Fibroblast of lung (primary cell): Measurements from ENCODE around the gene GAK. TPM values are rescaled to one million over a fixed set of nuclear protein-coding genes. Genes with fewer than 3 reads are reported as not detected.

Experiments used
- DNase-seq, 2 donors: peaks; one replicate each; pipeline versions ENCODE4 v3.0.0 to v3.0.0-alpha.2; 2010; ENCODE audit warnings: low read depth in 2 of 2
- H2AFZ ChIP-seq: 2 replicates; pipeline ENCODE4 v1.5.1; 2012; ENCODE audit warnings: low read length, control low read depth, inconsistent platforms
- H3K27ac ChIP-seq: 2 replicates; pipeline ENCODE4 v1.5.1; 2011; ENCODE audit warnings: low read length, control low read depth; ENCODE audit not compliant: insufficient read depth
- H3K27me3 ChIP-seq: 2 replicates; pipeline ENCODE4 v1.5.1; 2011; ENCODE audit warnings: mild to moderate bottlenecking, low read length; ENCODE audit not compliant: control insufficient read depth, insufficient read depth
- H3K36me3 ChIP-seq: 2 replicates; pipeline ENCODE4 v1.5.1; 2011; ENCODE audit warnings: low read length; ENCODE audit not compliant: control insufficient read depth, insufficient read depth
- H3K4me1 ChIP-seq: 2 replicates; pipeline ENCODE4 v1.5.1; 2011; ENCODE audit warnings: low read length; ENCODE audit not compliant: control insufficient read depth, insufficient read depth; ENCODE audit errors: extremely low read depth
- H3K4me2 ChIP-seq: 2 replicates; pipeline ENCODE4 v1.5.1; 2011; ENCODE audit warnings: low read length, control low read depth; ENCODE audit not compliant: insufficient read depth; ENCODE audit errors: extremely low read depth
- H3K4me3 ChIP-seq, 4 experiments: fragments of 200-600 bp in 1 of 4; sonication (generic) in 1 of 4; replicated peaks in 1 of 4; 2 replicates each; pipeline ENCODE4 v1.5.1; 2011 to 2016; ENCODE audit warnings: low read length in 4 of 4, low read depth in 3 of 4, mild to moderate bottlenecking in 3 of 4, control low read depth in 2 of 4, inconsistent platforms in 1 of 4, mixed read lengths in 1 of 4; ENCODE audit not compliant: insufficient read depth in 1 of 4; ENCODE audit errors: control extremely low read depth in 1 of 4
- H3K79me2 ChIP-seq: 2 replicates; pipeline ENCODE4 v1.5.1; 2012; ENCODE audit warnings: mild to moderate bottlenecking, low read length, inconsistent platforms; ENCODE audit not compliant: control insufficient read depth, insufficient read depth
- H3K9ac ChIP-seq: 2 replicates; pipeline ENCODE4 v1.5.1; 2011; ENCODE audit warnings: mild to moderate bottlenecking, low read length, control low read depth; ENCODE audit not compliant: insufficient read depth
- H3K9me3 ChIP-seq: 2 replicates; pipeline ENCODE4 v1.5.1; 2012; ENCODE audit warnings: low read depth, low read length; ENCODE audit not compliant: control insufficient read depth, insufficient read depth
- H4K20me1 ChIP-seq: 2 replicates; pipeline ENCODE4 v1.5.1; 2011; ENCODE audit warnings: low read length; ENCODE audit not compliant: control insufficient read depth, insufficient read depth; ENCODE audit errors: extremely low read depth
- CTCF ChIP-seq, 2 donors: IDR thresholded peaks in 1 of 2; conservative IDR thresholded peaks in 1 of 2; 1 replicate in 1 of 2; 2 replicates in 1 of 2; pipeline ENCODE4 v1.5.1; 2011 to 2012; ENCODE audit warnings: low read length in 2 of 2, control low read depth in 1 of 2, inconsistent platforms in 1 of 2, low read depth in 1 of 2, mild to moderate bottlenecking in 1 of 2
- EZH2 ChIP-seq: IDR thresholded peaks from 2 replicates; pipeline ENCODE4 v1.5.1; 2012; ENCODE audit warnings: low read length, control low read depth, mild to moderate bottlenecking; ENCODE audit errors: missing control alignments
- polyA plus RNA-seq, 2 donors: library from polyadenylated mRNA; depleted of rRNA in 1 of 2; stranded (reverse) in 1 of 2; unstranded in 1 of 2; fragments of >200 nt; gene quantifications; 2 replicates each; pipeline ENCODE4 v1.2.1, GENCODE V29; 2011 to 2012; ENCODE audit warnings: missing spikeins in 1 of 2
- total RNA-seq: library from RNA; depleted of rRNA; stranded (reverse); fragments of >200 nt; gene quantifications from 2 replicates; pipeline ENCODE4 v1.2.1, GENCODE V29; 2014

GAK gene
- total and polyA plus RNA-seq, 2 donors (not counting 1 experiment from before 2014, with no cell fraction given) = 10.1 to 48.2 TPM

- DNase-seq = no peak
Observed at GRCh38 chr4:966266-967112, 34.4 kb upstream of the GAK start.

GRCh38 chr4:965766-966134 is 33.6 kb upstream of the GAK start:
- no peaks in the 10 kb centered on the region for H3K4me1 ChIP-seq
- no peaks in the 10 kb centered on the region for H3K27me3 ChIP-seq
- no peak overlapping the region for H3K27ac ChIP-seq
- H3K9ac ChIP-seq = no peak overlapping the region
- peaks cover 10% of the 10 kb centered on the region for H3K36me3 ChIP-seq
- TF ChIP-seq CTCF (conservative IDR thresholded peaks at IDR 0.05 in 1 of 2, IDR thresholded peaks at IDR 0.05 in 1 of 2; ENCODE audit: low read depth in 1 of 2, low read length in 2 of 2) = no peak
- TF ChIP-seq EZH2 = no peak
- H3K9me3 ChIP-seq = no peaks in the 10 kb centered on the region
- H3K4me3 ChIP-seq = no peak overlapping the region
- H4K20me1 ChIP-seq = no peaks in the 10 kb centered on the region
- no peak overlapping the region for H2AFZ ChIP-seq
- no peak overlapping the region for H3K4me2 ChIP-seq
- H3K79me2 ChIP-seq = no peaks in the 10 kb centered on the region
- DNase-seq = no peak

More at GRCh38 chr4:966266-967112, 34.4 kb upstream of the GAK start:
- H3K4me2 ChIP-seq = no peak overlapping the region
- no peaks in the 10 kb centered on the region for H4K20me1 ChIP-seq
- TF ChIP-seq CTCF (conservative IDR thresholded peaks at IDR 0.05 in 1 of 2, IDR thresholded peaks at IDR 0.05 in 1 of 2; ENCODE audit: low read depth in 1 of 2, low read length in 2 of 2) = no peak
- no peak for TF ChIP-seq EZH2
- H3K36me3 ChIP-seq = peaks cover 10% of the 10 kb centered on the region
- no peaks in the 10 kb centered on the region for H3K9me3 ChIP-seq
- no peak overlapping the region for H2AFZ ChIP-seq
- no peak overlapping the region for H3K9ac ChIP-seq
- no peaks in the 10 kb centered on the region for H3K79me2 ChIP-seq
- no peaks in the 10 kb centered on the region for H3K4me1 ChIP-seq
- no peaks in the 10 kb centered on the region for H3K27me3 ChIP-seq
- no peak overlapping the region for H3K4me3 ChIP-seq
- H3K27ac ChIP-seq = no peak overlapping the region

GRCh38 chr4:965048-965765 is 33.1 kb upstream of the GAK start:
- no peaks in the 10 kb centered on the region for H3K4me1 ChIP-seq
- no peak for DNase-seq
- no peaks in the 10 kb centered on the region for H3K79me2 ChIP-seq
- no peak overlapping the region for H3K9ac ChIP-seq
- peaks cover 10% of the 10 kb centered on the region for H3K36me3 ChIP-seq
- no peak overlapping the region for H2AFZ ChIP-seq
- TF ChIP-seq CTCF (conservative IDR thresholded peaks at IDR 0.05 in 1 of 2, IDR thresholded peaks at IDR 0.05 in 1 of 2; ENCODE audit: low read depth in 1 of 2, low read length in 2 of 2) = no peak
- TF ChIP-seq EZH2 = no peak
- H3K4me3 ChIP-seq = no peak overlapping the region
- H3K27me3 ChIP-seq = no peaks in the 10 kb centered on the region
- H3K4me2 ChIP-seq = no peak overlapping the region
- H4K20me1 ChIP-seq = no peaks in the 10 kb centered on the region
- H3K9me3 ChIP-seq = no peaks in the 10 kb centered on the region
- no peak overlapping the region for H3K27ac ChIP-seq
